ENCODE results near the gene UBE2C. TPM values are rescaled to one million over a fixed set of nuclear protein-coding genes. Genes with fewer than 3 reads are reported as not detected.

The UBE2C gene
- total RNA-seq, 1 donor from 2014 or later: 1.4 TPM

DNA sequence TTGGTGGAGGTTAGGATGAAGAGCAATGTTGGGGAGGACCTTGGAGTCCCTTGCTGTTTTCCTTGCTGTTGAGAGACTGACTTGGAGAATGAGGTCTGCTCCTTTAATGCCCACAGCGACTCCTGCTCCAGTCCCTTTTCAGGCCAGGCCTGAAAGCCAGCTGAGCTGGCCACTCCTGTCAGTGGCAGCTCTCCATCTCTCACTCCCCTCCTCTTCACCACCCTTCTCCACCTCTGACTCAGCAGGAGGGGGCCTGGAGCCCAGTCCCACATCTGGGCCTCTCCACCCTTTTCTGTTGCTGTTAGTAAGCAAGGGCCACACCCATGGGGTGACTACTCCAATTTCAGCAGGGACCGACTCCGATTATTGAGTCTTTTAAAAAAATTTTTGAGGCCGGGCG is 23.4 kb downstream of the UBE2C start:
- Histone ChIP-seq H3K36me3 (peaks cover 23% of the 10 kb centered on the region), H3K4me3 (no peak overlapping the region), H3K4me1 (peaks cover 31% of the 10 kb centered on the region), H3K27me3 (no peaks in the 10 kb centered on the region), H3K27ac (no peak overlapping the region), H3K9me3 (no peaks in the 10 kb centered on the region)
- intact Hi-C loops (cut with DNase I): no loop called here
- ATAC-seq: no peak
- no peak for TF ChIP-seq CTCF (IDR thresholded peaks at IDR 0.05)
- no peak for DNase-seq

- peaks cover 29% of the 10 kb centered on the region for H3K4me1 ChIP-seq
- intact Hi-C loops (cut with DNase I): no loop called here
Measured at GRCh38 chr20:45836841-45837240, 24.4 kb downstream of the UBE2C start.

GRCh38 chr20:45840700-45841198 is 28.3 kb downstream of the UBE2C start:
- ATAC-seq (peak; percentile 28), DNase-seq (no peak)
- no peak for TF ChIP-seq CTCF (IDR thresholded peaks at IDR 0.05)
- Histone ChIP-seq H3K4me1 (peaks cover 3% of the 10 kb centered on the region), H3K27ac (no peak overlapping the region), H3K27me3 (no peaks in the 10 kb centered on the region), H3K36me3 (peaks cover 72% of the 10 kb centered on the region), H3K9me3 (no peaks in the 10 kb centered on the region), H3K4me3 (no peak overlapping the region)
- intact Hi-C loops (cut with DNase I): no loop called here

More at GRCh38 chr20:45836841-45837240, 24.4 kb downstream of the UBE2C start:
- DNase-seq: no peak
- no peak overlapping the region for H3K4me3 ChIP-seq
- no peak for TF ChIP-seq CTCF (IDR thresholded peaks at IDR 0.05)
- H3K36me3 ChIP-seq: peaks cover 33% of the 10 kb centered on the region
- no peak for ATAC-seq
- no peak overlapping the region for H3K27ac ChIP-seq
- no peaks in the 10 kb centered on the region for H3K9me3 ChIP-seq
- H3K27me3 ChIP-seq: no peaks in the 10 kb centered on the region

DNA sequence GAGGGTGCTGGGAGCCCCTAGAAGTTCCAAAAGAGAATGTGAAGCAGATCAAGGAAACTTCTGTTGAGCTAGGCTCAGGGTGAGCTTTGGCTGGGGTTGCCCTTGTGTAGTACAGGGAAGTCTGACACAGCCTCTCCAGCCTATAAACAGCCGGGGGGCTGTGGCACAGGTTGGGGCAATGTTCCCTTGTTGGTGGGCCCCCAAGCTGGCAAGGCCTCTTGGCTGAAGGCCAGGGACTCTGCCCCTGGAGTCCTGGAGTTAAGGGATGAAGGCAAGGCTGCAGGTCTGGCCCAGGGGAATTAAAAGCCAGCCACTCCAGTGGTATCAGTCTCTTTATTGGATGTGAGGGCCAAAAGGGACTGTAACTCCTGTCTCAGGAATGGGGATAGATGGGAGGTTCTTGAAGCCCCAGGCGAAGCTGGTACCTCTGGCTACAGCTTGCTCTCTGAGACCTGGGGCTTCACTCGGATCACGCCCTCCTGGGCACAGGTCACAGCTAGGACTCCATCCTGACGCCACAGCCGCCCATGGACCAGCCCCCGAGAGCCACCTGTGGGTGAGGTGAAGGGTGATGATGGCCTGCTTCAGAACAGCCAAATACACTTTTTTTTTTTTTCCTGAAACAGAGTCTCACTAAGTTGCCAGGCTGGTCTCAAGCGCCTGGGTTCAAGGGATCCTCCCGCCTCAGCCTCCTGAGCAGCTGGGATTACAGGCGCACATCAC is 29.1 kb downstream of the UBE2C start:
- ATAC-seq (no peak), DNase-seq (no peak)
- intact Hi-C loops (cut with DNase I): no loop called here
- Histone ChIP-seq H3K36me3 (peaks cover 80% of the 10 kb centered on the region), H3K27me3 (no peaks in the 10 kb centered on the region), H3K27ac (no peak overlapping the region), H3K4me3 (no peak overlapping the region), H3K9me3 (no peaks in the 10 kb centered on the region), H3K4me1 (no peaks in the 10 kb centered on the region)
- no peak for TF ChIP-seq CTCF (IDR thresholded peaks at IDR 0.05)

GRCh38 chr20:45842169-45842812 is 29.8 kb downstream of the UBE2C start:
- H3K36me3 ChIP-seq: peaks cover 83% of the 10 kb centered on the region
- peak; percentile 29 for ATAC-seq

More at GRCh38 chr20:45842169-45842812, 29.8 kb downstream of the UBE2C start:
- Histone ChIP-seq H3K4me1 (no peaks in the 10 kb centered on the region), H3K27me3 (no peaks in the 10 kb centered on the region), H3K9me3 (no peaks in the 10 kb centered on the region), H3K4me3 (no peak overlapping the region), H3K27ac (no peak overlapping the region)
- TF ChIP-seq CTCF (IDR thresholded peaks at IDR 0.05): no peak
- intact Hi-C loops (cut with DNase I): no loop called here
- DNase-seq: no peak

Measured in upper lobe of right lung (tissue), 1 donor.